ENCODE results near the gene GPR161.

DNA sequence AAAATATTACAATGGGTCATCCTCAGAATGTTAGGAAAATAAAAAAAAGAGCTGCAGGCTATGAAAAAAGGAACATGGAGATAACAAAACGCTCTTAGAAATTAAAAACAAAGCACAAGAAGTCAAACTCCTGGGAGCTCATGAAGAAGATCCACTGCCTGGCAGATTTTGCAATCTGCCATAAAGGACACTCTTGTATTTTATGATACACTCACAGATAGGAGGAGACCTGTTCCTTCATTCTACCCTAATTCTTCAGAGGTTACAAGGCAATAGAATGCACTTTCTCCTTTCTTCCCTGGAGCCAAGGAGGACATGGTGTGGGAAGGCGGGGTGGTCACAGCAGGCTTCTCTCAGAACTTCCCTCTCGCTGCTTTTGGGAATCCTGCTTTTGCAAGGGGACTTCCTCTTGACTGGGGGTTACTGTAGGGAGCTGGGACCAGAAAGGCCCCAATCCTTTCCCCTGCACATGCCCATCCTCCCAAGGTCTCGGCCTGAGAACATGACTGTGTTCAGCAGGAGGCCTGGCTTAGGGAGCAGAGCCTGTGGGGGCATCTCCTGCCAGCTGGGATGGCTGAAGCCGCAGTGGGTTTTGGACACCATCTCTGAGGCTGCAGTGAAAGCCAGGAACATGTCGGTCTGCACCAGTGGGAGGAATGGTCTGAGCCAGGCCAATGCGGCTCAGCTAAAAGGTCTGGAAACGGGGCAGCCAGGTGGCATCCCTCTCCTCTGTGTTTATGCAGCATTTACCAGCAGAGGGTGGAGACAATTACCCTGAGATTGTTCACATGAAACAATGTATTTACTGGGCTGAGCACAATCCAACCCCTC is 44.8 kb downstream of the GPR161 start:
- TF ChIP-seq, protein P1, sequence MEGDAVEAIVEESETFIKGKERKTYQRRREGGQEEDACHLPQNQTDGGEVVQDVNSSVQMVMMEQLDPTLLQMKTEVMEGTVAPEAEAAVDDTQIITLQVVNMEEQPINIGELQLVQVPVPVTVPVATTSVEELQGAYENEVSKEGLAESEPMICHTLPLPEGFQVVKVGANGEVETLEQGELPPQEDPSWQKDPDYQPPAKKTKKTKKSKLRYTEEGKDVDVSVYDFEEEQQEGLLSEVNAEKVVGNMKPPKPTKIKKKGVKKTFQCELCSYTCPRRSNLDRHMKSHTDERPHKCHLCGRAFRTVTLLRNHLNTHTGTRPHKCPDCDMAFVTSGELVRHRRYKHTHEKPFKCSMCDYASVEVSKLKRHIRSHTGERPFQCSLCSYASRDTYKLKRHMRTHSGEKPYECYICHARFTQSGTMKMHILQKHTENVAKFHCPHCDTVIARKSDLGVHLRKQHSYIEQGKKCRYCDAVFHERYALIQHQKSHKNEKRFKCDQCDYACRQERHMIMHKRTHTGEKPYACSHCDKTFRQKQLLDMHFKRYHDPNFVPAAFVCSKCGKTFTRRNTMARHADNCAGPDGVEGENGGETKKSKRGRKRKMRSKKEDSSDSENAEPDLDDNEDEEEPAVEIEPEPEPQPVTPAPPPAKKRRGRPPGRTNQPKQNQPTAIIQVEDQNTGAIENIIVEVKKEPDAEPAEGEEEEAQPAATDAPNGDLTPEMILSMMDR (IDR thresholded peaks at IDR 0.05), result no peak
- no peak for TF ChIP-seq POLR2AphosphoS5 (IDR thresholded peaks at IDR 0.05)
